Adrenal gland (tissue), 12 donors: ENCODE measurements around the gene RPL39. TPM values are rescaled to one million over a fixed set of nuclear protein-coding genes. Genes with fewer than 3 reads are reported as not detected.
"Not testable (repeated sequence)": the region's sequence is repeated elsewhere in the genome, so short reads cannot be mapped to it uniquely, and the experiment has no call there.

Experiments
- DNase-seq, 7 donors: peaks; one replicate each; pipeline ENCODE4 v3.0.0-alpha.2; 2019 to 2020
- H3K27ac ChIP-seq, 5 donors: fragments of 200-600 bp; sonication (generic) in 4 of 5; 1 replicate in 3 of 5; 2 replicates in 2 of 5; pipeline versions ENCODE4 v1.5.1 to v1.8.0; 2016 to 2020; ENCODE audit warnings: mild to moderate bottlenecking in 1 of 5
- H3K27me3 ChIP-seq: fragments of 200-600 bp; 2 replicates; pipeline ENCODE4 v1.8.0; 2021
- H3K36me3 ChIP-seq, 2 donors: fragments of 200-600 bp; replicated peaks in 1 of 2; 1 replicate in 1 of 2; 2 replicates in 1 of 2; pipeline versions ENCODE4 v1.5.1 to v1.8.0; 2018 to 2022
- H3K4me1 ChIP-seq, 2 donors: fragments of 200-600 bp; replicated peaks in 1 of 2; 1 replicate in 1 of 2; 2 replicates in 1 of 2; pipeline versions ENCODE4 v1.5.1 to v1.8.0; 2018 to 2021
- H3K4me3 ChIP-seq, 4 donors: fragments of 200-600 bp; sonication (generic) in 3 of 4; one replicate each; pipeline ENCODE4 v1.5.1; 2016 to 2018
- H3K9me3 ChIP-seq, 3 donors: fragments of 200-600 bp; sonication (generic) in 1 of 3; replicated peaks in 1 of 3; 1 replicate in 2 of 3; 2 replicates in 1 of 3; pipeline versions ENCODE4 v1.5.1 to v1.8.0; 2016 to 2021
- CTCF ChIP-seq, 6 experiments: fragments of 450-650 bp in 4 of 6; fragments of 200-600 bp in 2 of 6; sonication (generic) in 1 of 6; IDR thresholded peaks; 1 replicate in 5 of 6; 2 replicates in 1 of 6; pipeline versions ENCODE4 v1.5.1 to v1.8.0; 2016 to 2021; ENCODE audit warnings: antibody characterized with exemption in 6 of 6, mild to moderate bottlenecking in 2 of 6, moderate library complexity in 1 of 6
- POLR2A ChIP-seq, 2 donors: fragments of 450-650 bp; IDR thresholded peaks; one replicate each; pipeline ENCODE4 v1.6.1; 2017; ENCODE audit warnings: antibody characterized with exemption in 2 of 2, mild to moderate bottlenecking in 2 of 2, moderate library complexity in 1 of 2
- WGBS, 4 donors: extraction: QIAGEN DNeasy Blood & Tissue Kit in 2 of 4; methylation state at CpG; one replicate each; pipeline versions ENCODE4 v1.1.5 to v1.1.7; 2013 to 2017; 5-methylcytosine and 5-hydroxymethylcytosine counted together
- intact Hi-C, 2 donors: fragments of 100-400 bp; cut with DNase I; formaldehyde crosslinking; loops; one replicate each; pipeline versions ENCODE4 v1.14.1 to v1.15.0; 2022 to 2023
- polyA plus RNA-seq, 3 donors: library from polyadenylated mRNA; stranded (reverse); fragments of 200-250 nt in 2 of 3; fragments of 350-450 nt in 1 of 3; fragmentation: Illumina TruSeq in 1 of 3; extraction: RNeasy Lipid Tissue Mini Kit (QIAGEN cat#74804) in 1 of 3; gene quantifications; one replicate each; pipeline ENCODE4 v1.2.3, GENCODE V29; 2013 to 2014
- total RNA-seq, 9 donors: library from RNA; depleted of rRNA in 4 of 9; stranded (reverse); fragments of >200 nt in 4 of 9; fragments of 120-200 nt in 1 of 9; fragmentation: NEBNext Ultra II Directional in 1 of 9; extraction: Animal tissue kit (Norgen Biotek cat#: 25700) in 1 of 9; gene quantifications; one replicate each; pipeline versions ENCODE4 v1.1.0 to v1.2.4, GENCODE V29; 2013 to 2023
- donor health status: healthy with polysubstance abuse.
- donor health status: Bipolar disorder and iron deficiency.
- donor health status: DM: yes; HTN: yes; CAD: no.
- donor health status: DM: no; HTN: no; CAD: no.
- donor health status: DM: no; HTN: no; CAD: no.
- donor health status: DM: yes; HTN: yes; CAD: no.

The RPL39 gene
- total and polyA plus RNA-seq, 12 donors: 797 to 4,409 (median 2,170) TPM

- Histone ChIP-seq H3K27ac (no peak overlapping the region), H3K36me3 (no peaks in the 10 kb centered on the region), H3K27me3 (no peaks in the 10 kb centered on the region), H3K4me3 (no peak overlapping the region), H3K4me1 (no peaks in the 10 kb centered on the region), H3K9me3 (no peaks in the 10 kb centered on the region)
- peak in 1 of 7 donors; percentile 26 for DNase-seq
- WGBS, 4 donors: 23 to 68% (median 59%) methylated on average over 6 to 8 of the region's 8 CpGs
- peak in 5 of 6 experiments; percentile 14 to 48 (median 37) for TF ChIP-seq CTCF (IDR thresholded peaks at IDR 0.05)
- no peak for TF ChIP-seq POLR2A (IDR thresholded peaks at IDR 0.05)
- intact Hi-C loops: no loop called here
Measured at GRCh38 chrX:119753639-119754257, 37.7 kb downstream of the RPL39 start.

- WGBS, 4 donors: 89 to 93% (median 91%) methylated on average over 2 to 3 of the region's 3 CpGs; no CpG with 5 or more reads in 1 of the 4 donors
- no peaks in the 10 kb centered on the region for H3K4me1 ChIP-seq
- H3K27ac ChIP-seq: no peak overlapping the region
- no peaks in the 10 kb centered on the region for H3K9me3 ChIP-seq
- H3K4me3 ChIP-seq: no peak overlapping the region
- no peaks in the 10 kb centered on the region for H3K27me3 ChIP-seq
- TF ChIP-seq POLR2A (IDR thresholded peaks at IDR 0.05) (no peak), CTCF (IDR thresholded peaks at IDR 0.05) (no peak)
- DNase-seq: no peak
- intact Hi-C loops: no loop called here
- H3K36me3 ChIP-seq: no peaks in the 10 kb centered on the region
Measured at GRCh38 chrX:119753001-119753400, 38.4 kb downstream of the RPL39 start.

GRCh38 chrX:119750751-119751150 lies 40.7 kb downstream of the RPL39 start:
- H3K4me1 ChIP-seq, H3K4me3 ChIP-seq, H3K27me3 ChIP-seq, intact Hi-C loops, H3K36me3 ChIP-seq, DNase-seq, H3K9me3 ChIP-seq, H3K27ac ChIP-seq: not testable (repeated sequence)
- 93 to 100% (median 96%) methylated on average over 3 to 12 of the region's 27 CpGs; no CpG with 5 or more reads in 1 of the 4 donors for WGBS, 4 donors

GRCh38 chrX:119750131-119750530 lies 41.3 kb downstream of the RPL39 start:
- H3K9me3 ChIP-seq, H3K36me3 ChIP-seq, DNase-seq, intact Hi-C loops, H3K4me3 ChIP-seq, H3K4me1 ChIP-seq, H3K27me3 ChIP-seq, H3K27ac ChIP-seq: not testable (repeated sequence)
- 77 to 88% (median 83%) methylated on average over 6 to 9 of the region's 9 CpGs for WGBS, 4 donors

- no peaks in the 10 kb centered on the region for H3K27me3 ChIP-seq
- intact Hi-C loops: no loop called here
- H3K4me1 ChIP-seq: no peaks in the 10 kb centered on the region
- WGBS, 4 donors: 32 to 74% (median 61%) methylated on average over 4 of the region's 4 CpGs
- H3K36me3 ChIP-seq: no peaks in the 10 kb centered on the region
- H3K9me3 ChIP-seq: no peaks in the 10 kb centered on the region
- no peak for DNase-seq
- no peak overlapping the region for H3K27ac ChIP-seq
- no peak for TF ChIP-seq CTCF (IDR thresholded peaks at IDR 0.05)
- TF ChIP-seq POLR2A (IDR thresholded peaks at IDR 0.05): no peak
- H3K4me3 ChIP-seq: no peak overlapping the region
Measured at GRCh38 chrX:119745283-119745848, 46.1 kb downstream of the RPL39 start.
